Thymus (tissue), 11 donors: ENCODE data around the gene FOXJ3. TPM values are rescaled to one million over a fixed set of nuclear protein-coding genes. Genes with fewer than 3 reads are reported as not detected.

ENCODE experiments used
- DNase-seq, 9 donors: peaks; one replicate each; pipeline ENCODE4 v3.0.0-alpha.2; 2013; ENCODE audit warnings: low spot score in 9 of 9, low read depth in 6 of 9, missing footprints in 1 of 9
- H3K27ac ChIP-seq, 2 donors: one replicate each; pipeline ENCODE4 v1.5.1; 2013; ENCODE audit warnings: control low read depth in 1 of 2, low read depth in 1 of 2, low read length in 1 of 2, mild to moderate bottlenecking in 1 of 2, moderate library complexity in 1 of 2
- H3K27me3 ChIP-seq, 2 donors: one replicate each; pipeline ENCODE4 v1.5.1; 2013; ENCODE audit warnings: low read length in 1 of 2; ENCODE audit not compliant: control insufficient read depth in 2 of 2, insufficient read depth in 1 of 2
- H3K36me3 ChIP-seq, 2 donors: one replicate each; pipeline ENCODE4 v1.5.1; 2013; ENCODE audit warnings: low read length in 1 of 2, mild to moderate bottlenecking in 1 of 2, moderate library complexity in 1 of 2; ENCODE audit not compliant: control insufficient read depth in 2 of 2, insufficient read depth in 2 of 2
- H3K4me1 ChIP-seq, 2 donors: one replicate each; pipeline ENCODE4 v1.5.1; 2013; ENCODE audit warnings: low read length in 2 of 2; ENCODE audit not compliant: control insufficient read depth in 2 of 2, insufficient read depth in 2 of 2
- H3K4me3 ChIP-seq, 2 donors: one replicate each; pipeline ENCODE4 v1.5.1; 2013; ENCODE audit warnings: low read length in 2 of 2, control low read depth in 1 of 2, mild to moderate bottlenecking in 1 of 2
- H3K9me3 ChIP-seq, 2 donors: one replicate each; pipeline ENCODE4 v1.5.1; 2013; ENCODE audit warnings: low read length in 1 of 2, mild to moderate bottlenecking in 1 of 2; ENCODE audit not compliant: control insufficient read depth in 2 of 2, insufficient read depth in 1 of 2
- WGBS: extraction: QIAGEN DNeasy Blood & Tissue Kit; methylation state at CpG from one replicate; pipeline ENCODE4 v1.1.7; 2013; 5-methylcytosine and 5-hydroxymethylcytosine counted together
- polyA plus RNA-seq: library from polyadenylated mRNA; stranded (reverse); fragments of 200-250 nt; gene quantifications from one replicate; pipeline ENCODE4 v1.2.3, GENCODE V29; 2013
- total RNA-seq: library from RNA; stranded (reverse); fragments of 120-200 nt; gene quantifications from one replicate; pipeline ENCODE4 v1.2.4, GENCODE V29; 2013
- donor health status: healthy.

Gene FOXJ3
- total and polyA plus RNA-seq, 2 donors, result 19.7 to 20.8 TPM

DNA sequence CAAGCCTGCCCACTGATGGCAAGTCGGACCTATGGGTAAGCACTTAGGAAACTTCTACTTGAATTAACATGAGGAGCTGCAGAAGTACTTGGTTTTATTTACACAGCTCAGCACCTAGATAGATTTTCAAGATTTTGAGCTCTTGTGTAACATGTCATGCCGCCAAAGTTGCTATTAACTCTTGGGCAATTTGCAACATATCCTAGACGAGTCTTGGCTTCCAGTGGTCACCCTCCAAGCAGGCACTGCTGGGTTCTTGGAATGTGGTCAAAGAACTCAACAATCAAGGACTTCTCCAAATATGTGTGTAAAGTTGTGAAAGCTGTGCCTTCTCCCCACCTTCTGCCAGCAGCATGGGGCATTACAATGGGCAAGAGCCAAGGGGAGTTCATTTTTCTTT is 199.6 kb downstream of the FOXJ3 start:
- H3K27ac ChIP-seq, result no peak overlapping the region
- no peak for DNase-seq
- WGBS, result 95% methylated on average over 3 of the region's 3 CpGs

DNA sequence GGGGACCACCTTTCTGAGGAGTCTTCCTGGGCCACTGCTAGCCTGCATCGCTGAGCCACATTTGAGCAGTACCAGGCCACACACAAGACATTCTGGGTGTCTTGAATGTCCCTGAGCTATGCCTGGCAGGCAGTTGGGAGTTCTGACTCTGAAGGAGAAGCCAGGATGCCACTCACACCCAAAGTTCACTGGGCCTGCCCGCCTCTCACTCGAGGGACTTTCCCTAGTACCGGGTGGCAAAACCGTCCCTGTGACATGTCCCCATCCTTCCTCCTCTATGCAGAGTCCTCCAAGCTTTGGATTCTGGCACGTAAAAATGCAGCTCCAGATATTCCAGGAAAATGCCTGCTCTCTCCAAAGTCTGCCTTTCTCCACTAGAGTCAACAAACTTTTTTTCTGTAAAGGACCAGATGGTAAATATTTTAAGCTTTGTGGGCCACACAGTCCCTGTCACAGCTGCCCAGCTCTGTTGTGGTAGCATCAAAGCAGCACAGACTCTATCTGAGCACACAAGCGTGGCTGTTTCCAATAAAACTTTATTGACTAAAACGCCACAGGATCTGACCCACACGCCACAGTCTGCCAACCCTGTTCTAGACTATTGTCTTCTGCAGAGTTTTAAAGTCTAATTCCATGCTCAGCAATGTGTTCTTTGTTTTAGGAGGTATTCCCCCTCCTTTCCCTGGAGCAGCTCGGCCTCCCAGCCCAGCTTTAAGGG is 201.1 kb downstream of the FOXJ3 start:
- 93% methylated on average over 10 of the region's 10 CpGs for WGBS
- Histone ChIP-seq H3K9me3 (no peaks in the 10 kb centered on the region), H3K4me3 (no peak overlapping the region), H3K36me3 (no peaks in the 10 kb centered on the region), H3K27ac (no peak overlapping the region), H3K27me3 (no peaks in the 10 kb centered on the region), H3K4me1 (no peaks in the 10 kb centered on the region)
- DNase-seq, result no peak

More for the DNA sequence above, 199.6 kb downstream of the FOXJ3 start:
- no peaks in the 10 kb centered on the region for H3K36me3 ChIP-seq
- no peaks in the 10 kb centered on the region for H3K27me3 ChIP-seq
- H3K9me3 ChIP-seq, result no peaks in the 10 kb centered on the region
- no peak overlapping the region for H3K4me3 ChIP-seq
- H3K4me1 ChIP-seq, result no peaks in the 10 kb centered on the region

DNA sequence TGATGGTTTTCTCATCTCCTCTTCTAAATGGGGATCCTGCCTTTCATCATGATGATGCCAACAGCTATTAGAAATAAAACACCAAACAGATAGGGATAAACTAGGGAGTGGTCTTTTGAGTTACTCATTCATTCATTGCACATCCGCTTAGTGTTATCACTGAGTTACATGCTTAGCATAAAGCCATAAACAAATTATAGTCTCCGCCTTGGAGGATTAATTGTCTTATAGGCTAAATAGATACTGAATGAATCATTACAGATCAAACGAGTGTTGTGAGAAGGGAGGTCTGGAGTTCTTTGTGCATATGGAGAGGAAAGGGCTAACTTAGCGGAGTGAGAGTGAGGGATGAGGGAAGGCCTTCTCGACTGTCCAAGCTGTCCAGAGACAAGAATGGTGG is 201.6 kb downstream of the FOXJ3 start:
- 96% methylated on average over 5 of the region's 5 CpGs for WGBS
- no peaks in the 10 kb centered on the region for H3K27me3 ChIP-seq
- no peaks in the 10 kb centered on the region for H3K4me1 ChIP-seq
- H3K9me3 ChIP-seq, result no peaks in the 10 kb centered on the region
- no peak overlapping the region for H3K27ac ChIP-seq
- no peaks in the 10 kb centered on the region for H3K36me3 ChIP-seq
- no peak overlapping the region for H3K4me3 ChIP-seq
- no peak for DNase-seq

DNA sequence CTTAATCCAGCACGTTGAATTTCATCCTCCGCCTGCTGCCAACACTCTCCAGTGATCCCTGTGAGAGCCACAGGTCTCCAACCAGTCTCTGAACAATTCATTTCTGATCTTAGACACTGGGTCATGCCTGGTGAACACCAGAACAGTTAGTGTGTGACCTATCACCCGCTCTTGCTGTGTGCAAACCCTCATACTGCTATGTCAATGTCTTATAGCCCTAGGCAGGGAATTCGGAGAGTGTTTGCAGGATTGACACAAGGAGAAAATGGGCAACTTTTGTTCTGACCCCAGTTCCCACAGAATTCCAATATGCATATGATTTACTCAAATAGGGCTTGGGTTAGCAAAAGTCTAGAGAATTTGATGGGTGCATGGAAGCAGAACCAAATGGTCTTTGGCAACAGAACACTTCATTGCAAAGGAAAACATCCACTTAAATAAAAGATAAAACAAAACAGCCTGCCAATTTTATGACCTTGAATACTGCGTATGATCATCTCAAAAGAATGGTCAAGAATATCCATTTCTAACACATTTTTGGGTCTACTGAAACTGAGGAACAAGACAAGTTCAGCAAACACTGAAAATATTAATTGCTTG is 204.9 kb downstream of the FOXJ3 start:
- H3K4me1 ChIP-seq, result no peaks in the 10 kb centered on the region
- H3K27ac ChIP-seq, result no peak overlapping the region
- 98% methylated on average over 5 of the region's 5 CpGs for WGBS
- H3K27me3 ChIP-seq, result no peaks in the 10 kb centered on the region
- no peaks in the 10 kb centered on the region for H3K36me3 ChIP-seq
- DNase-seq, result no peak
- no peaks in the 10 kb centered on the region for H3K9me3 ChIP-seq
- H3K4me3 ChIP-seq, result no peak overlapping the region

DNA sequence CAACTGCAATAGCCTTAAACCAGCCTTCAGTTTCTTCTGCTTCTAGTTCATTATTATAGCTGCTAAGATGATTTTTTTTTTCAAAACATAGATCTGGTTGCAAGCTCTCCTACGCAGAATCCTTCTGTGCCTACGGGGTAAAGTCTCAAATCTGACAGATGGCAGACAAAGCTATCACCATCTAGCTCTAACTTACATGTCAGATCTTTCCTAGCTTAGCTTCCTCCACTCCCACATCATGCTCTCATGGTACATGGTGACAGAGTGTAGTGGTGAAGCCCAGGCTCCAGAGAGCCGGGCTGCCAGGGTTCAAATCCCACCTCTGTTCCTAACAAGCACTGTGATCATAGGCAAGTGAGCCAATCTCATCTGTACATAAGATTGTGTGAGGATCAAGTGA is 206.1 kb downstream of the FOXJ3 start:
- Histone ChIP-seq H3K4me1 (no peaks in the 10 kb centered on the region), H3K27me3 (no peaks in the 10 kb centered on the region)
- 91% methylated on average over 3 of the region's 3 CpGs for WGBS

DNA sequence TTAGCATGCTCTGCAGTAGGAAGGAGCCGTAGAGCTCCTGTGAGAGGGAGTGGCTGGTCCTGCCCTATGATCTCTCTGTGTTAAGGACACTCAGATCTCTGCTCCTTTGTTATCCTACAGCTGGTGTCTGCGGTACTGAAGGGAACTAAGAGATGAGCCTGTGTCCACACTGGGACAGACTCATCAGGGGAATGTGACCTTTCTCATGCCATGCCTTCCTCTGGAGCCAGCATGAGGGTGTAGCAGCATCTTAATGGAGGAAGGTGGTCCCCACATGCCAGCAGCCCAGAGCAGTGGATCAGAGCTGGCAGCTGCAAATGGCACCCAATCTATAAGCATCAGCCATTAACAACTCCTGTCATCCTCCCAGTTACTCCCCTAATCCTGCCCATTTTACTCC is 206.5 kb downstream of the FOXJ3 start:
- no peak overlapping the region for H3K4me3 ChIP-seq
- DNase-seq, result no peak
- 99% methylated on average over 2 of the region's 2 CpGs for WGBS
- H3K9me3 ChIP-seq, result no peaks in the 10 kb centered on the region
- no peaks in the 10 kb centered on the region for H3K4me1 ChIP-seq
- no peaks in the 10 kb centered on the region for H3K27me3 ChIP-seq
- no peaks in the 10 kb centered on the region for H3K36me3 ChIP-seq
- H3K27ac ChIP-seq, result no peak overlapping the region

More for the DNA sequence above, 206.1 kb downstream of the FOXJ3 start:
- DNase-seq, result no peak
- no peak overlapping the region for H3K4me3 ChIP-seq
- H3K27ac ChIP-seq, result no peak overlapping the region
- H3K36me3 ChIP-seq, result no peaks in the 10 kb centered on the region
- H3K9me3 ChIP-seq, result no peaks in the 10 kb centered on the region

DNA sequence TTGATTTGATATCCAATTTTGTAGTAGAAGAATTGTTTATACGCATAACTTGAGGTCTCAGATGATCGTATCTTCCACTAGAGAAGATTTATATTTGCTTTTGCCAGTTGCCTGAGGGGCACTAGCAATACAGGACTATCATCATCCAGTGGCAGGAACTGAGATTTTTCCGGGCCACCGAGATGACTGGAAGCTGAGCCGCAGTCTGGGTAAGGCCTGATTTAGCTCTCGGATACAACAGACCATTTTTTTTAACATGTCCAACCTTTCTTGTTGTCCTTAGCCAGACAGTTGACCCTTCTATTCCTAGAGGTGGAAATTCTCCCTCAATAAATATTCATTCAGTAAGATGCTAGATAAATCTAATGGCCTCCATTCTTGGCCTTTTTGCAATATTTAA is 207.3 kb downstream of the FOXJ3 start:
- DNase-seq, result no peak
- WGBS, result 97% methylated on average over 6 of the region's 6 CpGs

More for the DNA sequence above, 207.3 kb downstream of the FOXJ3 start:
- H3K4me1 ChIP-seq, result no peaks in the 10 kb centered on the region
- no peaks in the 10 kb centered on the region for H3K9me3 ChIP-seq
- H3K36me3 ChIP-seq, result no peaks in the 10 kb centered on the region
- H3K27ac ChIP-seq, result no peak overlapping the region
- H3K4me3 ChIP-seq, result no peak overlapping the region
- H3K27me3 ChIP-seq, result no peaks in the 10 kb centered on the region

Other genes starting within 250 kb of the FOXJ3 start
- 0.28 TPM for gene GUCA2B, start 181.8 kb downstream of the FOXJ3 start, total RNA-seq
- 0.84 TPM for gene GUCA2B, start 181.8 kb downstream of the FOXJ3 start, polyA plus RNA-seq
- gene GUCA2A, start 170.5 kb downstream of the FOXJ3 start, total RNA-seq, result 0.57 TPM
- 3.2 TPM for gene GUCA2A, start 170.5 kb downstream of the FOXJ3 start, polyA plus RNA-seq
- gene RIMKLA, start 45.6 kb upstream of the FOXJ3 start, total RNA-seq, result 0.19 TPM
- gene RIMKLA, start 45.6 kb upstream of the FOXJ3 start, polyA plus RNA-seq, result 0.14 TPM
- 1.4 TPM for gene ZMYND12, start 120.8 kb upstream of the FOXJ3 start, total RNA-seq
- gene ZMYND12, start 120.8 kb upstream of the FOXJ3 start, polyA plus RNA-seq, result 3.2 TPM
- gene PPCS, start 121.3 kb upstream of the FOXJ3 start, total RNA-seq, result 49.8 TPM
- gene PPCS, start 121.3 kb upstream of the FOXJ3 start, polyA plus RNA-seq, result 125 TPM
- gene CCDC30, start 128.1 kb upstream of the FOXJ3 start, total RNA-seq, result 1.9 TPM
- 1.6 TPM for gene CCDC30, start 128.1 kb upstream of the FOXJ3 start, polyA plus RNA-seq